COR-L47 (cell line): ENCODE measurements around the gene IKBKG.
"Not testable (repeated sequence)": the region's sequence is repeated elsewhere in the genome, so short reads cannot be mapped to it uniquely, and the experiment has no call there.

Experiments
- DNase-seq: peaks from one replicate; lab custom pipeline; 2025; lab: John Stamatoyannopoulos, UW

The IKBKG gene

GRCh38 chrX:154526901-154527675 lies 20.3 kb upstream of the IKBKG start:
- peak; percentile 43 for DNase-seq

DNA sequence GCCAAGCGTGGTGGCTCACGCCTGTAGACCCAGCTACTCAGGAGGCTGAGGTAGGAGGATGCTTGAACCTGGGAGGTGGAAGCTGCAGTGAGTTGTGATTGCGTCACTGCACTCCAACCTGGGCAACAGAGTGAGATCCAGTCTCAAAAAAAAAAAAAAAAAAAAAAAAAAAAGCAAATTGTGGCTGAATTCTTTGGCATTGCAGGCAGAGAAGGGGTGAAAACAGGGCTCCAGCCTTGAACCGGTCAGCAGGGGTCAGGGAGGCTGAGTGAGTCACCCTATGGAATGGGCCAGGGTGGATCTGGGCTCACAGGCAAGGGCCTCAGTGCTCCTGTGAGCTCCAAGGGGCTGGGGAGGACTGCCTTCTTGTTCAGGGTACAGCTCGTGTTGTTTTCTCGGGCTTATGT lies 18.2 kb upstream of the IKBKG start:
- DNase-seq = no peak

DNA sequence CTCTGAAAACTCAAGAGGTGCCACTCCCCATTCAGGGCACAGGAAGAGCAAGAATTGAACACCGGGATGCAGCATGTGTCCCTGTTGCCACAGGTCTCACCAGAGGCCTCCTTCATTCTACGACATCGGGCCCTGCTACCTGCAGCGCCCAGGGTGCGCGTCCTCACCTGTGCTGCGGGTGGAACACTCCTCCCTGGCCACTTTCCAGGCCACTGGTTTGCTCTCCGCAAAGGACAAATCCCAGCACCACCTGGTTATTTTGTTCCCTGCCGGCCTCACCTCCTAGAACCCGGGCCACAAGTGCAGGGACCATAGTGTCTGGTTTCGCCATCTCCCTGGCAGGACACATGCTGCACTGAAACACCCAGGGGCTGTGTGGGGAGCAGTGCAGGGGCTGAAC lies 17.1 kb upstream of the IKBKG start:
- no peak for DNase-seq

DNA sequence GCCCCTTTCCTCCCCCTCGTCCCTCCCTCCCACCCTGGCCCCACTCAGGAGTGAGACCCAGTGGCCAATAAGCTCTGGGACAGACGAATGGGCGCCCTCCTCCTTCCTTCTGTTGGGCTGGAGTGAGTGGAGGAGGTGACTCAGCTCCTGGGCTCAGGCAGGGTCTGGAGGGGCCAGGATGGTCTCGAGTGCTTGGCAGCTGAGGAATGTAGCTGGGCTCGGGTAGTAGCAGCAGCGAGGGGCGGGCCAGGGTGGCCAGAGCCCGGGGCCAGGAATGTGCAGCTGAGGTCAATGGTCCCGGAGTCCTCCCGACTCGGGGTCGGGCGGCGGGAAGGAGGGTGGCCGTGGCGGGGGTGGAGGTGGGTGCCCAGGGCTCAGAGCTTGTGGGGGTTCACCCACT lies 15.8 kb upstream of the IKBKG start:
- no peak for DNase-seq

GRCh38 chrX:154532690-154533089 lies 14.7 kb upstream of the IKBKG start:
- no peak for DNase-seq

GRCh38 chrX:154534526-154535322 lies 12.7 kb upstream of the IKBKG start:
- peak; percentile 72 for DNase-seq

GRCh38 chrX:154535892-154536291 lies 11.5 kb upstream of the IKBKG start:
- DNase-seq = no peak

DNA sequence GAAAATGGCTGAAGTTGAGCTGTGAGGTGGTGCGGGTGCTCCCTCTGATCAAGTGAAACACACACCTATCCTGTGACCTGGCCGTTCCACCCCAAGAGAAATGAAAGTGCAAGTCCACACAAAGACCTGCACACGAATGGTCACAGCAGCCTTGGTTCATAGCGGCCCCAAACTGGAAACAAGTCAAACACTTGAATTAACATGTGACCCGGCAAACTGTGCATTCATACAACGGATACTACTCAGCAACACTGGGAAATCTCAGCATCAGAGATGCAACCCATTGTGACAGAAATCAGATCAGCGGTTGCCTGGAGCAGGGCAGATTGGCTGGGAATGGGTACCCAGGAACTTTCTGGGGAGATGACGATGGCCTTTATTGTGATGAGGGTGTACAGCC lies 8.3 kb upstream of the IKBKG start:
- DNase-seq = no peak

DNA sequence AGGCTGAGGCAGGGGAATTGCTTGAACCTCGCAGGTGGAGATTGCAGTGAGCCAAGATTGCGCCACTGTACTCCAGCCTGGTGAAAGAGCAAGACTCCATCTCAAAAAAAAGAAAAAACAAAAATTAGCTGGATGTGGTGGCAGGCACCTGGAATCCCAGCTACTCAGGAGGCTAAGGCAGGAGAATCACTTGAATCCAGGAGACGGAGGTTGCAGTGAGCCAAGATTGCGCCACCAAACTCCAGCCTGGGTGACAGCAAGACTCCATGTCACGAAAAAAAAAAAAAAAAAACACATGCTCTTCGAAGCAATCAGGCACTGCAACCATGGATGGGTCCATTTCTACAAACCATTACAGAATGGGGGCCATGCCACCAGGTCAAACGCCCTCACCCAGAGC lies 7.1 kb upstream of the IKBKG start:
- DNase-seq = not testable (repeated sequence)

DNA sequence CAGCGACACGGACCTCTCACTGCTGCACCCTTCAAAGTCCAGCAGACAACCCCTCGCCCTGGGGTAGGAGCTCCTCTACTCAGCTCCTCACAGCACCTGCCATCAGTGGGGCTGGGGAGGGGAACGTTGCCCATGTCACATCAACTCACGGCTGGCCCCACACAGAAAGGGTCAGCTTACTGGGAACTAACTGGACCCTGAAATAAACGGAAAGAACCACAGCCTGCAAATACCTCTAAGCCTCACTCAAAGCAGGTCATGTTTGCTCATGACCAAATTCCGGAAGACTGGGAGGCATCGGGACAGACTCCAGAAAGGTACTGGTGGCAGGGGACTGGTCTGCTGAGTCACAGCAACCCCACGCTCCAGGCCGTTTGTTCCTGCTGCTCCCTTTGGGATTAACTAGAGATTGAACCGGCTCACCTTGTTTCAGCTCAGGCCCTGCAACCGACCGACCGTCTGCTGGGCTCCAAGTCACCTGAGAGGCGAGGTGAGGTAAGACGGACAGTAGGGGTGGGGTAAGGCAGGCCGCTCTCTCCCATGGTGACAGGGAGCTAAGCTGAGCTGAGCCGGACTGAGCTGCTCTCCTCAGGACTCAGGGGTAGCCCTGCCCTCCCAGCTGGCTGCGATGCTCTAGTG lies 6.4 kb upstream of the IKBKG start:
- DNase-seq = no peak

DNA sequence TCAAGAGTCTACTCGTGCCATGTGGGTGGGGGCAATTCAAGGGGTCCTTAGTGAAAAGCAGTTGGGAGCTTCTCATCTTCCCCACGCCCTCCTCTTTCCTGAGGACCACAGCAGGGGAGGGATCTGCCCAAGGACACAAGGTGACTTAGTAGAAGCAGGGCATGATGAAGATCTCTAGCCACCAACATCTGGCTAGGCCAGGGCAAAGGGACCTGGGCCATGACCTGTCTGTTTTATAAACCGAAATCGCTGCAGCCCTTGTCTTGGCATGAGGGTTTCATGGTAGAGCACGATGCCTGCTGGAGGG lies 5.9 kb upstream of the IKBKG start:
- no peak for DNase-seq

DNA sequence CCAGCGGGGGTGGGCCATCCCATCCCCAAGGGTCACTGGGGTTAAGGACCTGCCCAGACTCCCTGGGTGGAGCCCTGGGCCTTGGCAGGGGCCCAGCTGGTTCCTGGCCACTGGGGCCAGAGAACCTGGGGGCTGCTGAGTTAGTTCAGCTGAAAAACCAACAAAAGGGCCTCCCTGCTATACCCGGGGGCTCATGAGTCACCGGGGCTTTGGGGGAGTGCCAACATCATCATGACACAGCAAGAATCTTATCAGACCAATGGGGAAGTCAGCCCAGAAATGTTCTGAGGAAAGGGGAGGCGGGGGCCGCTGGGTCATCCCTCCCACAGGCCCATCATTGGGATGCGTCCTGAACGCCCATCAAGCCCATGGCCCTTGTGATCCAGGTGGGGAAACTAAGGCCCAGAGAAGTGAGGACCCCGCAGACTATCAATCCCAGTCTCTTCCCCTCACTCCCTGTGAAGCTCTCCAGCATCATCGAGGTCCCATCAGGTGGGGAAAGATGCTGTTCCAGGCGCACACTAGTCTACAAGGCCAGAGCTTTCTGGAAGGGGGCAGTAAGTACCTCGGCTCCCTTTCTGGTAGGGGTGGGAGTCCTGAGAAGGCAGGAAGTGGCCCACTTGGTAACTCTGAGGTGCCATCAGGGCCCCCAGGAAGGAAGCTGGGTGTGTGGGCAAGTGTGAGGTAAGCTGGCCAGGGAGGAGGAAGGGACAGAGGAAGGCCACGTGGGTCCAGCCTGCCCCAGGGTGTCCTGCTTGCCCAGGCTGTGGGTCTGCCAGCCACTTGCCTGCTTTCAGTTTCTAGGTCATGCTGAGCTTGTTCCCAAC lies 5.3 kb upstream of the IKBKG start:
- DNase-seq = no peak

DNA sequence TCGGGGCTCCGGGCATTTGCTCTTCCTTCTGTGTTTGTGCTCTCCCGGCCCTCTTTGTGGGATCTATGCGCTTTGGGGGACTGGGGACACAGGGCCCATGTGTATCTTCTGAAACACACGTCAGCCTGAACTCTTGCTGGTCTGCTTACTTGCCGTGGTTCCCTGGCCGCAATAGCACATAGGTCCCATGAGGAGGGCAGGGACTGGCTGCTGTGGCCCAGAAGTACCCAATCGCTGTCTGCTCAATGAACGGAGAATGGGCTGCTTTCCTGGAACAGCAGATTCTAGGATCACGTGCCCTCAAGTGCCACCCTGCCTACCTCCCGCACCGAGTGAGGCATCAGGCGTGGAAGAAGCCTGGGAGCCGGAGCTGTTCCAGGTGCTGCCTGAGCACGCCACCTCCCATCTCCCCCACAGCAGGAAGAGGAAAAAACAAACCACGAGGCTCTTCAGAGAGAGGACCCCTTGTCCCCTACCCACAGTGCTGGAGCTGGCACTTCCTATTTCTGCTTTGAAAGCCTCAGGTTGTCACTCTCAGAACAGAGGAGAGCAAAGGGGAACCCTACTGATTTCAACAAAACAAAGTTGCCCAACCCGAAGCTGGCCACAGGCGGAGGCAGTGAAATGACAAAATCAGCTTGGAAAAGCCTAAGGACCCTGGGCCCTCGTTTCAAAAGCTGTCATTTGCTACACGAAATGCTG lies 4.5 kb upstream of the IKBKG start:
- DNase-seq = no peak

- no peak for DNase-seq
Measured at GRCh38 chrX:154545673-154546274, 1.6 kb upstream of the IKBKG start.

DNA sequence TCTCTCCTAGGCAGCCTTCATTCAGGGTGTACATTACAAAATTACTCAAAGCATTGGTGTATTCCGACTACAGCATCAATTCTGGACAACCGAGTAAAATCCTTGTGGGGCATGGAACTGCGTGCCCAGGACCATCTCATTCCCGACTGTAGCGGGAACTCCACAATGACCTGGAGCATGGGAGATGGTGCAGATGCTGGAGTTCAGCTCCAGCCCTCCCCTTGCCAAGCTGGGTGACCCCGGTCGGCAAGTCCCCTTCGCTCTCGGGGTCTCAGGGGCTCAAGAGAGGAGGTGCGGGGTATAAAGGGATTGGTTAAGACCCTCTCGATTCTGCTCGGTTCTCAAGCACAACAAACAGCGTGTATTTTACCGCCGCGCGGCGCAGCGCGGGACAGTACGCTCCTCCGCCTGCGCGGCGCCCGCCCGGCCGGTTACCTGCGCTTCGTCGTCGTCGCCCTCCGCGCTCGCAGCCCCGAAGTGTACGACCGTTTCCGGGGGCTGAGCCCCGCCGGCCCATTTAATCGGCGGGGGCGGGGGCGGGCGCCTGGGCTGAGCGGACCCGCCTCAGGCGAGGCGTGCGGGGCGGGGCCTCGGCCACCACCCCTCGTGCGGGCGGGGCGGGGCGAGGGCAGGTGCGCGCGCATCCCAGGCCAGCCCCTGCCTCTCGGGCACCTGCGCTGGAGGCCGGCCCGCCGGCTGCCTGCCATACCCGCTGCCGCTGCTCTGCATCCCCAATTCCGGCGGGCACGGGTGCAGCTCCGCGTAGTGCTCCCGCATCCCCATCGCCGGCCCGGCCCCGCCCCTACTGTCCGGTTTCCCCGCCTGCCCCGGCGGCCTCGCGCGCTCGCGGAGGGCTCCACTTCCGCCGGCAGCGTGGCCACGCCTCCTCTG lies 821 bp upstream of the IKBKG start, which contains the start of gene G6PD:
TSS of gene G6PD (minus strand) at position 493 of the 891 bp plus-strand sequence. CDS start 691 bp downstream, outside the sequence.
- DNase-seq = peak; percentile 62

GRCh38 chrX:154548028-154548316 lies 552 bp downstream of the IKBKG start:
- DNase-seq = no peak

GRCh38 chrX:154549766-154550165 lies 2.3 kb downstream of the IKBKG start:
- DNase-seq = no peak

GRCh38 chrX:154552112-154552806 lies 4.8 kb downstream of the IKBKG start:
- DNase-seq = not testable (repeated sequence)

DNA sequence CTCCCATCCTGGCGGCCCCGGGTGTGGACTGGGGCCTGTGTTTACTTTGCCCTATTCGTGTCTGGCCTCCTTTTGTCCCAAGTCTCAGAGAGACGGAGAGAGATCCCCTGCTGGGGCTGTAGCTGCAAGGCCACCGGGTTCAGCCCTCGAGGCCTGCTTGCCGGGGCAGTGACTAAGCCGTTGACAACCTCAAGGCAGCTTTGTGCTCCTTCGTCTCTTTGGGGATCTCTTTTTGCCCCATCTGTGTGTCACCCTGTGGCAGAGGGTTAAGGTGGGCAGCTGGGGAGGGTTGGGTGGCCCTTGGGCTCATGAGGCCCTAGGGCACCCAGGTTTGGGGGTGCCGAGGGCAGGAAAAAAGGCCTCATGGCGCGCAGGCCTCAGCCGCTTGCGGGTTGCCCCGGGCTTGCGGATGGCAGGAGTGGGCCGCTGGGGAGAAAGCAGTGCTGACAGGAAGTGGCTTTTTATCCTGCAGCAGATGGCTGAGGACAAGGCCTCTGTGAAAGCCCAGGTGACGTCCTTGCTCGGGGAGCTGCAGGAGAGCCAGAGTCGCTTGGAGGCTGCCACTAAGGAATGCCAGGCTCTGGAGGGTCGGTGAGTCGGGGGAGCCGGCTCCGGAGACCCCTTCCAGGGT lies 10.8 kb downstream of the IKBKG start:
- not testable (repeated sequence) for DNase-seq
